DND-41 (cell line): Measurements from ENCODE around the gene MCOLN1.

Experiments used
- ATAC-seq: fragments of 200-7000 bp; cut with Tn5 transposase; 3 replicates; pipeline ENCODE4 v1.9.1; 2021; ENCODE audit warnings: low read depth; ENCODE audit not compliant: insufficient read depth
- DNase-seq: peaks from one replicate; pipeline ENCODE4 v3.0.0-alpha.2; 2020
- H2AFZ ChIP-seq: 2 replicates; pipeline ENCODE4 v1.6.0; 2012; ENCODE audit warnings: low read depth, low read length
- H3K27ac ChIP-seq: 2 replicates; pipeline ENCODE4 v1.5.1; 2012; ENCODE audit warnings: low read length, inconsistent platforms
- H3K27me3 ChIP-seq: fragments of 200-600 bp; sonication (generic); 2 replicates; pipeline ENCODE4 v1.6.0; 2012; ENCODE audit warnings: low read length, mild to moderate bottlenecking, inconsistent platforms; ENCODE audit not compliant: insufficient read depth, poor library complexity
- H3K36me3 ChIP-seq: 2 replicates; pipeline ENCODE4 v1.5.1; 2012; ENCODE audit warnings: low read length, inconsistent platforms; ENCODE audit not compliant: insufficient read depth
- H3K4me1 ChIP-seq: 2 replicates; pipeline ENCODE4 v1.5.1; 2012; ENCODE audit warnings: mild to moderate bottlenecking, low read length; ENCODE audit not compliant: insufficient read depth
- H3K4me2 ChIP-seq: 2 replicates; pipeline ENCODE4 v1.6.0; 2012; ENCODE audit warnings: mild to moderate bottlenecking, moderate library complexity, low read length, inconsistent platforms; ENCODE audit not compliant: insufficient read depth
- H3K4me3 ChIP-seq, 2 experiments: fragments of 200-600 bp in 1 of 2; shearing (Covaris generic) in 1 of 2; 2 replicates each; pipeline ENCODE4 v1.5.1; 2012 to 2016; ENCODE audit warnings: inconsistent platforms in 2 of 2, low read length in 2 of 2, mild to moderate bottlenecking in 2 of 2, low read depth in 1 of 2, moderate library complexity in 1 of 2
- H3K79me2 ChIP-seq: 2 replicates; pipeline ENCODE4 v1.6.0; 2012; ENCODE audit warnings: low read length, inconsistent platforms; ENCODE audit not compliant: insufficient read depth
- H3K9ac ChIP-seq: 2 replicates; pipeline ENCODE4 v1.6.0; 2012; ENCODE audit warnings: low read depth, mild to moderate bottlenecking, inconsistent platforms, low read length, moderate library complexity
- H3K9me3 ChIP-seq: 2 replicates; pipeline ENCODE4 v1.5.1; 2012; ENCODE audit warnings: low read length, moderate library complexity, mild to moderate bottlenecking, inconsistent platforms; ENCODE audit not compliant: insufficient read depth, severe bottlenecking
- H4K20me1 ChIP-seq: 2 replicates; pipeline ENCODE4 v1.6.0; 2012; ENCODE audit warnings: low read length; ENCODE audit not compliant: insufficient read depth
- CTCF ChIP-seq: IDR thresholded peaks from 2 replicates; pipeline ENCODE4 v1.5.1; 2012; ENCODE audit warnings: borderline replicate concordance, low read length, moderate library complexity, mild to moderate bottlenecking; ENCODE audit not compliant: poor library complexity, severe bottlenecking; ENCODE audit errors: extremely low read depth
- EZH2 ChIP-seq: IDR thresholded peaks from 3 replicates; pipeline ENCODE4 v1.6.1; 2012; ENCODE audit warnings: borderline replicate concordance, low read depth, mild to moderate bottlenecking, moderate library complexity, low read length, inconsistent platforms; ENCODE audit not compliant: severe bottlenecking

The MCOLN1 gene

GRCh38 chr19:7500811-7501450 lies 21.5 kb upstream of the MCOLN1 start:
- Histone ChIP-seq H3K4me3 (no peak overlapping the region), H3K4me2 (no peak overlapping the region), H4K20me1 (no peaks in the 10 kb centered on the region), H2AFZ (no peak overlapping the region), H3K27ac (no peak overlapping the region), H3K79me2 (no peaks in the 10 kb centered on the region), H3K27me3 (peaks cover 5% of the 10 kb centered on the region), H3K4me1 (no peaks in the 10 kb centered on the region), H3K9me3 (no peaks in the 10 kb centered on the region), H3K9ac (no peak overlapping the region), H3K36me3 (no peaks in the 10 kb centered on the region)
- DNase-seq (no peak), ATAC-seq (no peak)
- TF ChIP-seq CTCF (no peak), EZH2 (no peak)

- TF ChIP-seq CTCF (no peak), EZH2 (no peak)
- H3K4me2 ChIP-seq: no peak overlapping the region
- H3K36me3 ChIP-seq: no peaks in the 10 kb centered on the region
- H2AFZ ChIP-seq: no peak overlapping the region
- no peak overlapping the region for H3K27ac ChIP-seq
- no peaks in the 10 kb centered on the region for H3K9me3 ChIP-seq
- H3K79me2 ChIP-seq: no peaks in the 10 kb centered on the region
- no peak overlapping the region for H3K9ac ChIP-seq
- no peak for DNase-seq
- no peaks in the 10 kb centered on the region for H3K27me3 ChIP-seq
- ATAC-seq: no peak
- no peaks in the 10 kb centered on the region for H3K4me1 ChIP-seq
- H3K4me3 ChIP-seq: no peak overlapping the region
- no peaks in the 10 kb centered on the region for H4K20me1 ChIP-seq
Observed at GRCh38 chr19:7502552-7502951, 19.9 kb upstream of the MCOLN1 start.

- Histone ChIP-seq H3K27ac (no peak overlapping the region), H3K4me2 (no peak overlapping the region)
Observed at GRCh38 chr19:7504684-7505083, 17.7 kb upstream of the MCOLN1 start.

More at GRCh38 chr19:7504684-7505083, 17.7 kb upstream of the MCOLN1 start:
- Histone ChIP-seq H3K4me1 (no peaks in the 10 kb centered on the region), H2AFZ (no peak overlapping the region), H3K4me3 (no peak overlapping the region), H3K79me2 (no peaks in the 10 kb centered on the region), H3K9me3 (no peaks in the 10 kb centered on the region), H3K27me3 (no peaks in the 10 kb centered on the region), H3K36me3 (no peaks in the 10 kb centered on the region), H4K20me1 (no peaks in the 10 kb centered on the region), H3K9ac (no peak overlapping the region)
- TF ChIP-seq CTCF (no peak), EZH2 (no peak)
- ATAC-seq: no peak
- no peak for DNase-seq
